Rectal smooth muscle tissue (tissue), 1 donor: Measurements from ENCODE around the gene SMC4.
"Not testable (repeated sequence)": the region's sequence is repeated elsewhere in the genome, so short reads cannot be mapped to it uniquely, and the experiment has no call there.

Source experiments
- H3K27ac ChIP-seq: one replicate; pipeline ENCODE4 v1.7.0; 2013; ENCODE audit warnings: low read depth, low read length, inconsistent platforms
- H3K27me3 ChIP-seq: one replicate; pipeline ENCODE4 v1.7.0; 2013; ENCODE audit warnings: low read length; ENCODE audit not compliant: control insufficient read depth, insufficient read depth
- H3K36me3 ChIP-seq: one replicate; pipeline ENCODE4 v1.7.0; 2013; ENCODE audit warnings: low read length; ENCODE audit not compliant: control insufficient read depth, insufficient read depth
- H3K4me1 ChIP-seq: one replicate; pipeline ENCODE4 v1.7.0; 2013; ENCODE audit warnings: low read length; ENCODE audit not compliant: control insufficient read depth, insufficient read depth
- H3K4me3 ChIP-seq: one replicate; pipeline ENCODE4 v1.7.0; 2013; ENCODE audit warnings: low read length
- H3K9ac ChIP-seq: one replicate; pipeline ENCODE4 v1.7.0; 2013; ENCODE audit warnings: low read length

SMC4 gene

DNA sequence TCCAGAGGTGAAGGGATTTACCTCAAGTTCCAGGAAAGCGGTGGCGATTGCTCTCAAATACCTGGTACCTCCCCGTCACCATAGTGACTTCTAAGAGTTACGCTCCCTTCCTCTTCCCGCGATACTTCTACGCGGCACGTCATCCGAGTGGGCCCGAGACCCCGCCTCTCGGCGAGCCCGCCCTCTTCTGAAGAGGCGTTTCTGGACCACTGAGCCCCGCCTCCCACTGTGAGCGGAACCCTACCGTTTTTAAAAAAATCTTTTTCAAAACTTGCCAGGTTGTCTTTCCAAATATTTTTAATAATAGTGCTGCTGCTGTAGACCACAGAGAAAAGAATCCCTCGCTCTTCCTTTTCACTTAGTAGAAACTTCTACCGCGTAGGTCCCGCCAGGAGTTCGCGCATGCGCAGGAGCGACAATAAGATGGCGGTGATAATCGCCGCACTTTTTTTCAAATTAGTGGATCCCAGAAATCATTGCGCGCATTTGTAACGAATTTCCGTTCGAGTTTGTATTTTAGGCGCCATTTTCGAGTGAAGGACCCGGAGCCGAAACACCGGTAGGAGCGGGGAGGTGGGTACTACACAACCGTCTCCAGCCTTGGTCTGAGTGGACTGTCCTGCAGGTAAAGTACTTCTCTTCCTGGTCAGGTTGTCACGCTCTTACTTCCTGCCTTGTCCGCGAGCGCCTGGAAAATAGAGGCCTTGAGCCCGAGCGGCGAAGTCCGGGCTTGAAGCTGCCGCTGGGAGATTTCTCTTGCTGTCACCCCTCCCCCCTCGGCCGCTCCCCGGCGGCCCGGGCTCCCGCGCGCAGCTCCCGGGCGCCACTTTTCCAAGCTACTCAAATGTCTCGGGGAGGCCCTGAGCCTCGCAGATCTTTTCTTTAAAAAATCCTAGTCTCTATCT lies at the start of gene SMC4, which contains the start of gene IFT80:
SMC4 (plus strand) TSS at position 526 of the 905 bp plus-strand sequence. CDS start 1,177 bp downstream, outside the sequence.
IFT80 (minus strand) TSS at position 101 of the 905 bp plus-strand sequence. CDS start 14,625 bp downstream, outside the sequence.
- H3K4me3 ChIP-seq: peak within 1 kb of the TSS; percentile 99
- H3K9ac ChIP-seq: peak within 1 kb of the TSS; percentile 81
- H3K36me3 ChIP-seq: no peaks in the 10 kb centered on the region

DNA sequence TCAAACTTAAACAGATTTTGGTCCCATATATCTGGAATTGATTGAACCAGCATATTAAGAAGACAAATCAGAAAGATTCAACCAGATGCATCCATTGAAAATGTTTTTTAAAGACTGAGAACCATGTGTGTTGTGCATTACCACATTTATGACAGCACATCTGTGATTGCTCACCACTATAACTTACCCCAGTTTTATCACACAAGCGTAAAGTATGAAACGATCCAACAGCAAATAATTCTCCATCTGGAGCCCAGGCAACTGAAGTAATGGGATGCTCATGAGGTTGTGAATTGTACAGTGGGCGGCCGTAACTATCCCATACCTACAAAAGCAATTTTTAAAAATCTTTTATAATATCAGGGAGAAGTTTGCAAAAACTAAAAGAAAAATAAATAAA lies 43.6 kb upstream of the SMC4 start:
- Histone ChIP-seq H3K9ac (no peak overlapping the region), H3K27me3 (no peaks in the 10 kb centered on the region), H3K27ac (no peak overlapping the region), H3K4me3 (no peak overlapping the region), H3K4me1 (no peaks in the 10 kb centered on the region), H3K36me3 (no peaks in the 10 kb centered on the region)

More for the DNA sequence above, at the start of gene SMC4, which contains the start of gene IFT80:
- Histone ChIP-seq H3K27me3 (no peaks in the 10 kb centered on the region), H3K27ac (peak within 1 kb of the TSS; percentile 83), H3K4me1 (peaks cover 4% of the 10 kb centered on the region)

DNA sequence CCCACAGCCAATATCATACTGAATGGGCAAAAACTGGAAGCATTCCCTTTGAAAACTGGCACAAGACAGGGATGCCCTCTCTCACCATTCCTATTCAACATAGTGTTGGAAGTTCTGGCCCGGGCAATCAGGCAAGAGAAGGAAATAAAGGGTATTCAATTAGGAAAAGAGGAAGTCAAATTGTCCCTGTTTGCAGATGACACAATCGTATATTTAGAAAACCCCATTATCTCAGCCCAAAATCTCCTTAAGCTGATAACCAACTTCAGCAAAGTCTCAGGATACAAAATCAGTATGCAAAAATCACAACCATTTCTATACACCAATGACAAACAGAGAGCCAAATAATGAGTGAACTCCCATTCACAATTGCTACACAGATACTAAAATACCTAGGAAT lies 36.6 kb upstream of the SMC4 start:
- not testable (repeated sequence) for H3K9ac ChIP-seq, H3K4me3 ChIP-seq, H3K27me3 ChIP-seq, H3K27ac ChIP-seq, H3K36me3 ChIP-seq, H3K4me1 ChIP-seq

DNA sequence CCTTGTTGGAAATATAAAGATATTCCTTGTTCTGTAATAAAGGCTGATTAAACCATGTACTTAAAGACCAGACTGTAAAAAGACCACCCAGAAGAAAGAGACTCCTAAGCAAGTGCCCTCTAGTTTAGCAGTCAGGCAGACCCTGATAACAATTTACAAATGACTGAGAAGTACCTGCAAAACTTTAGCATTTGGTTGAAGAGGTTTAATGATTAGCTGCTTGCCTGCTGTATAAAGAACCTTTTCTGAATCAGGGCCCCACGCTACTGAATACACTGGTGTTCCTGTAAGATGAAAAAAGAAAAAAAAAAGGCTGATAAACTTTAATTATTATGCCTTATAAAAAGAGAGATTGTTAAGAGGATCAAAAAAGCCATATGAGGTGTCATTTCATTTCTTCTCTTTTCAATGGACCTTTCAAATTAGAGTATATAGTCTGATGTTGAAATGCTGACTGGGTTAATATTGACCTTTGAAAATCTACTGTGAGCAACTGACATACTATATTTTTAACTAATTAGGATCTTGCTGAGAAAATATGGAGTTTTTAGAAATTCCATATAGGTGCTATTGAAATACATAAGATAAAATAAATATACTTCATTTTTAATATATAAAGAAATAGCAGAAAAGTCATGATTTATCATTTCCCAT lies 33.5 kb upstream of the SMC4 start:
- H3K4me1 ChIP-seq: no peaks in the 10 kb centered on the region
- H3K27ac ChIP-seq: no peak overlapping the region
- no peak overlapping the region for H3K9ac ChIP-seq
- H3K27me3 ChIP-seq: no peaks in the 10 kb centered on the region
- peaks cover 2% of the 10 kb centered on the region for H3K36me3 ChIP-seq
- H3K4me3 ChIP-seq: no peak overlapping the region

DNA sequence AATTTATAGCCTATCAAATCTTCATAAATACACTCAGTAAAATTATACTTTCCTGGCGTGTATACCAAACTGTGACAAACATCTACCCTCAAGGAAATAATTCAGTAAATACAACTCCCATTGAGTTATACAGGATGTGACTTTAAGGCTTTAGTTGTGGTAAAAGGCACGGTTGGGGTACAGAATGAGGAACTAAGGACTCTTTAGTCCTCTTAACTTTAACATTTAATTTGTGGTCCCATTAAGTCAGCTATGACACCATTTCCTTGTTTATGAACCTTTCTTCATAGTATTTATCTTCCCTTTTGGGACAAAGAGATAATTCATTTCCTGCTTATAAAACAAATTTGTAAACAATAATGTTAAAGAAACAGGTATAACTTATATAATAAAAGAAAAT lies 30.6 kb upstream of the SMC4 start:
- H3K4me3 ChIP-seq: no peak overlapping the region
- no peak overlapping the region for H3K27ac ChIP-seq
- peaks cover 2% of the 10 kb centered on the region for H3K36me3 ChIP-seq
- no peaks in the 10 kb centered on the region for H3K4me1 ChIP-seq
- no peak overlapping the region for H3K9ac ChIP-seq
- H3K27me3 ChIP-seq: no peaks in the 10 kb centered on the region

DNA sequence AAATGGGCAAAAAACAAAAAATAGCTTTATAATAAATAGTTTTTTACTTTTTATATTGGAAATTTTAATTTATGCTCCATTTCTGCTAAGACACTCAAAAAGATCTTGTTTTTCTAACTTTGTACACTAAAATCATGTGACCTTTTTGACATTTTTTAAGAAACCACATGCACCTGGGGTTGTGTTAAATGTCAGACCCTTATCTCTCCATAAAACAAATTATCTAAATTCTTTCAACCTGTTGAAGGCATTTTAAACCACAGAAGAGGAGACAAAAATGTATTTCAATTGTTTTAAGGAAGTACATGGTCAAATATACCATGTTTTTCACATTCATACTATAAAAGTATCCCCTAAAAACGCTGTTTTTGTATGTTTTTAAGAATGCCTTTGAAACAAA lies 29.7 kb upstream of the SMC4 start:
- Histone ChIP-seq H3K36me3 (peaks cover 2% of the 10 kb centered on the region), H3K27ac (no peak overlapping the region), H3K9ac (no peak overlapping the region), H3K4me1 (no peaks in the 10 kb centered on the region), H3K4me3 (no peak overlapping the region), H3K27me3 (no peaks in the 10 kb centered on the region)

DNA sequence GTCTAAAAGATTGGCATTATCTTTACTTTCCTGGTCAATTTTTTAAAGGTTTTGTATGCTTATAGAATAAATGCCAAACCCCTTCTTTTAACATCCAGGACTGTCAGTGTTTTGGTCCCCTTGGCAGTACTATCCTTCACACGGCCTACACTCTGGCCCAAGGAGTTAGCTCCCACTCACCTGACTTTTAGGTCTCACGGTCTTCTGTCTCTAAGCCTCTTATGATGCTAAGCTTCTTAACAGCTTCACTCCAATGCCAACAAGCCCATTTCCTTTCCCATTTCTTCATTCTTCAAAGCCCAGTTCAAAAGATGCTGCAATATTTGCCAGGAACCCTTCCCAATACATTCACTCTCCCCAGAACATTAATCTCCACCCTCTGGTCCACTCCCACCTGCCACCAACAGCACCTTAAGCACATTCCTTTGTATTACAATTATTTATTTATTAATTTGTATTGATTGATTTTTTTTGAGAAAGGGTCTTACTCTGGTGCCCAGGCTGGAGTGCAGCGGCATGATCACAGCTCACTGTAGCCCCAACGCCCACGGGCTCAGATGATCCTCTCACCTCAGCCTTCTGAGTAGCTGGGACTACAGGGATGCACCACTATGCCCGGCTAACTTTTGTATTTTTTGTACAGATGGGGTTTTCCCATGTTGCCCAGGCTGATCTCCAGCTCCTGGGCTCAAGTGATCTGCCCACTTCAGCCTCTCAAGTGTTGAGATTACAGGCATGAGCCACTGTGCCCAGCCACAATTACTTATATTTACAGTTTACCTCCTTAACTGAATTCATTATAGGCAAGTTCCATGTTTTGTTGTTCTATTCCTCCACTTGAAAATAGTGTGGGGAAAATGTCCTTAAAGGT lies 28.2 kb upstream of the SMC4 start:
- Histone ChIP-seq H3K4me1 (no peaks in the 10 kb centered on the region), H3K27me3 (no peaks in the 10 kb centered on the region), H3K36me3 (no peaks in the 10 kb centered on the region), H3K27ac (no peak overlapping the region), H3K9ac (no peak overlapping the region), H3K4me3 (no peak overlapping the region)

DNA sequence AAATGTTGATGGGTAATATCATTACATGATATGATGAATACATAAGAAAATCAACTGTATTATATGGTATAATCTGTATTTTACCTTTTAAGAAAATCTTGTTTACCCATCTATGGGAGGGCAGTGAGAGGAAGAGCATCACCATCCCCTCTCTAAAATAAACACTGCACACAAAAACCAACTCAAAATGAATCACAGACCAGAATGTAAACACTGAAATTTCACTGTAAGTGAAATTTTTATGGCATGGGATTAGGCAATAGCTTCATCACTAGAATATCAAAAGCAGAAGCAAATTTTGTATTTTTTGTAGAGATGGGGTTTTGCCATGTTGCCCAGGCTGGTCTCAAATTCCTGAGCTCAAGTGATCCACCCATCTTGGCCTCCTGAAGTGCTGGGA lies 26.7 kb upstream of the SMC4 start:
- no peaks in the 10 kb centered on the region for H3K4me1 ChIP-seq
- no peak overlapping the region for H3K4me3 ChIP-seq
- no peak overlapping the region for H3K9ac ChIP-seq
- H3K27me3 ChIP-seq: no peaks in the 10 kb centered on the region
- H3K27ac ChIP-seq: no peak overlapping the region
- no peaks in the 10 kb centered on the region for H3K36me3 ChIP-seq

DNA sequence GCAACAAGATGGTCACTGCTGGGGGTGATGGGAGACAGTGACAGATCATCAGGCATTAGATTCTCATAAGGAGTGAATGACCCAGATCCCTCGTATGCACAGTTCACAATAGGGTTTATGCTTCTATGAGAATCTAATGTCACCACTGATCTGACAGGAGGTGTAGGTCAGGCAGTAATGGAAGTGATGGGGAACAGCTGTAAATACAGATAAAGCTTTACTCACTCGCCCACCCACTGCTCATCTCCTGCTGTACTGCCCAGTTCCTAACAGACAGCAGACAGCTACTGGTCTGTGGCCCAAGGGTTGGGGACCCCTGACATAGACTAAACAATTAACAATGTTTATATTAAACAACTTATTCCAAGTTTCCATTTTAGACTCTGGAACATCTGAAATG lies 25.8 kb upstream of the SMC4 start:
- Histone ChIP-seq H3K27me3 (no peaks in the 10 kb centered on the region), H3K4me1 (no peaks in the 10 kb centered on the region), H3K9ac (no peak overlapping the region), H3K27ac (no peak overlapping the region), H3K36me3 (no peaks in the 10 kb centered on the region), H3K4me3 (no peak overlapping the region)

DNA sequence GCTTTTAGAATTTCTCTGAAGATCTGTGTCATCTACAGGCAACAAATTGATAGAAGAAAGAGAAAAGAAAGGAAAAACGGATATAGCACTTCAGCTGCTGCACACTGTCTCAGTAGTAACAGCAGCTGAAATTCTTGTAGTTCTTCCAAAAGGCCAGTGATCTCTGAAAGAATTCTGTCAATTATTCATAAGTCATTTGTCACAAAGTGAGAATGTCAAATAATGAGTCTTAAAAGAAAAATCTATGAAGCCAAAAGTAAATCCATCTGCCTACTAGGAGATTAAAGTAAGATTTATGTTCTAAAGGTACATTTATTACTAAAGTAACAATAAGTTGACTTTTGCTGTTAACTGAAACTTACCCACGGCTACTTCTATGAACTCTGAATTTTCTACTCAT lies 25.0 kb upstream of the SMC4 start:
- Histone ChIP-seq H3K9ac (no peak overlapping the region), H3K27me3 (no peaks in the 10 kb centered on the region), H3K4me3 (no peak overlapping the region), H3K36me3 (no peaks in the 10 kb centered on the region), H3K4me1 (no peaks in the 10 kb centered on the region), H3K27ac (no peak overlapping the region)

DNA sequence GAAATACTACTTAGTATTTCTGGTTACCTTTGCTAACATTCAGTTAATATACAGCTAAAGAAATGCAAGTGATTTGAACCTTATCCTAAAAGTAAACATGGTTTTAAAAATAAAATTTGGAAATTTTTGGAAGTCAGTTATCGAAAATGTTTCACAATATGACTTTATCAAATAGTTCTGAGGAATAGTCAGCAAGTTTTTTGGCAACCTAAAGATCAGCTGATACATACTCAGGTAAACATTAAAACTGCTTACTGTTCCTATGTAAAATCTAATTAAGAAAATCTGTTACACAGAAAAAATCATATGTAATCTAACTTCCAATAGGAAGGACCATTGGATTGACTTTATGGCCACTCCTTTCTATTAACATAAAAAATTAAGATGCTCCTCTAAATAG lies 24.5 kb upstream of the SMC4 start:
- no peak overlapping the region for H3K4me3 ChIP-seq
- H3K27me3 ChIP-seq: no peaks in the 10 kb centered on the region
- H3K27ac ChIP-seq: no peak overlapping the region
- H3K4me1 ChIP-seq: no peaks in the 10 kb centered on the region
- H3K9ac ChIP-seq: no peak overlapping the region
- no peaks in the 10 kb centered on the region for H3K36me3 ChIP-seq

DNA sequence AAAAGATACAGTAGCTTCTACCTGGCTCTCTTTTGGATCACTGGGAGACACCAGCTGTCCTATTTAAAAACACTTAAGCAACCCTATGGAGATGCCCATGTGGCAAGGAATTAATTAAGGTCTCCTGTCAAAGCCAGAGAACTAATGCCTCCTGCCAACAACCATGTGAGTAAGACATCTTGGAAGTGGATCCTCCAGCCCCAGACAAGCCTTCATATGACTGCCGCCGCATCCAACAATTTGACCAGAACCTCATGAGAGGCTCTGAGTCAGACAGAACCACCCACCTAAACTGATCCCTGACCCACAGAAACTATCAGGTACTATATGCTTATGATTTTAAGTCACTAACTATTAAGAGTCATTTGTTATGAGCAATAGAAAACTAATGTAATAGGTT lies 22.8 kb upstream of the SMC4 start:
- no peaks in the 10 kb centered on the region for H3K4me1 ChIP-seq
- H3K9ac ChIP-seq: no peak overlapping the region
- H3K36me3 ChIP-seq: no peaks in the 10 kb centered on the region
- H3K4me3 ChIP-seq: no peak overlapping the region
- H3K27ac ChIP-seq: no peak overlapping the region
- no peaks in the 10 kb centered on the region for H3K27me3 ChIP-seq
